H9 (cell line): ENCODE data around the gene FMNL1. TPM values are rescaled to one million over a fixed set of nuclear protein-coding genes. Genes with fewer than 3 reads are reported as not detected.

Experiments
- DNase-seq: peaks from one replicate; pipeline ENCODE4 v3.0.0-alpha.2; 2017
- H2AFZ ChIP-seq: one replicate; pipeline ENCODE4 v1.6.1; 2013; ENCODE audit warnings: mild to moderate bottlenecking, low read length, control low read depth, moderate library complexity
- H2AK5ac ChIP-seq: 2 replicates; pipeline ENCODE4 v1.6.1; 2013; ENCODE audit warnings: low read length, control low read depth, mixed read lengths; ENCODE audit not compliant: insufficient read length
- H2BK120ac ChIP-seq: one replicate; pipeline ENCODE4 v1.6.1; 2013; ENCODE audit warnings: low read depth, mild to moderate bottlenecking, low read length, control low read depth, inconsistent platforms; ENCODE audit not compliant: poor library complexity, severe bottlenecking
- H2BK12ac ChIP-seq: 2 replicates; pipeline ENCODE4 v1.6.1; 2013; ENCODE audit warnings: low read length, control low read depth, mixed read lengths, low read depth; ENCODE audit not compliant: insufficient read length
- H2BK15ac ChIP-seq: 2 replicates; pipeline ENCODE4 v1.6.1; 2013; ENCODE audit warnings: low read depth, low read length, control low read depth
- H2BK20ac ChIP-seq: one replicate; pipeline ENCODE4 v1.6.1; 2013; ENCODE audit warnings: low read depth, mild to moderate bottlenecking, low read length, control low read depth, inconsistent platforms; ENCODE audit not compliant: poor library complexity, severe bottlenecking
- H2BK5ac ChIP-seq: 2 replicates; pipeline ENCODE4 v1.6.1; 2013; ENCODE audit warnings: low read length, control low read depth, mixed read lengths; ENCODE audit not compliant: insufficient read length
- H3K14ac ChIP-seq: 2 replicates; pipeline ENCODE4 v1.6.1; 2013; ENCODE audit warnings: low read length, control low read depth; ENCODE audit not compliant: insufficient read depth
- H3K18ac ChIP-seq: 2 replicates; pipeline ENCODE4 v1.6.1; 2013; ENCODE audit warnings: low read depth, mild to moderate bottlenecking, mixed read lengths, low read length, control low read depth; ENCODE audit not compliant: insufficient read length
- H3K23ac ChIP-seq: 2 replicates; pipeline ENCODE4 v1.6.1; 2013; ENCODE audit warnings: low read length, control low read depth, mixed read lengths, low read depth; ENCODE audit not compliant: insufficient read length
- H3K23me2 ChIP-seq: 2 replicates; pipeline ENCODE4 v1.6.1; 2013; ENCODE audit warnings: low read depth, mild to moderate bottlenecking, mixed read lengths, low read length, control low read depth; ENCODE audit not compliant: insufficient read length, poor library complexity, severe bottlenecking
- H3K27ac ChIP-seq: 2 replicates; pipeline ENCODE4 v1.5.1; 2013; ENCODE audit warnings: low read length, control low read depth, mixed read lengths, low read depth; ENCODE audit not compliant: insufficient read length
- H3K27me3 ChIP-seq: 2 replicates; pipeline ENCODE4 v1.6.1; 2013; ENCODE audit warnings: low read length, control low read depth, inconsistent platforms; ENCODE audit not compliant: insufficient read depth
- H3K4ac ChIP-seq: 2 replicates; pipeline ENCODE4 v1.6.1; 2013; ENCODE audit warnings: low read depth, mild to moderate bottlenecking, control low read depth, inconsistent platforms, low read length, moderate library complexity
- H3K4me1 ChIP-seq: 2 replicates; pipeline ENCODE4 v1.6.1; 2013; ENCODE audit warnings: low read length, control low read depth, inconsistent platforms; ENCODE audit not compliant: insufficient read depth
- H3K4me2 ChIP-seq: 2 replicates; pipeline ENCODE4 v1.6.1; 2013; ENCODE audit warnings: low read length, control low read depth, mixed read lengths; ENCODE audit not compliant: insufficient read length, insufficient read depth
- H3K56ac ChIP-seq: 2 replicates; pipeline ENCODE4 v1.6.1; 2013; ENCODE audit warnings: low read depth, mild to moderate bottlenecking, mixed read lengths, low read length, control low read depth; ENCODE audit not compliant: insufficient read length
- H3K79me1 ChIP-seq: 2 replicates; pipeline ENCODE4 v1.6.1; 2013; ENCODE audit warnings: low read depth, mild to moderate bottlenecking, moderate library complexity, low read length, control low read depth, inconsistent platforms; ENCODE audit not compliant: insufficient read depth, poor library complexity, severe bottlenecking
- H3K79me2 ChIP-seq: 2 replicates; pipeline ENCODE4 v1.6.1; 2013; ENCODE audit warnings: low read length, control low read depth, inconsistent platforms; ENCODE audit not compliant: insufficient read depth
- H3K9ac ChIP-seq: 2 replicates; pipeline ENCODE4 v1.6.1; 2013; ENCODE audit warnings: low read length, control low read depth, mixed read lengths; ENCODE audit not compliant: insufficient read length; ENCODE audit errors: extremely low read depth
- H3K9me3 ChIP-seq: one replicate; pipeline ENCODE4 v1.6.1; 2013; ENCODE audit warnings: low read depth, low read length, inconsistent platforms; ENCODE audit not compliant: control insufficient read depth
- H3T11ph ChIP-seq: one replicate; pipeline ENCODE4 v1.6.1; 2013; ENCODE audit warnings: mild to moderate bottlenecking, low read length, control low read depth, inconsistent platforms
- H4K20me1 ChIP-seq: one replicate; pipeline ENCODE4 v1.6.1; 2013; ENCODE audit not compliant: control insufficient read depth, insufficient read length, insufficient read depth
- H4K5ac ChIP-seq: 2 replicates; pipeline ENCODE4 v1.6.1; 2013; ENCODE audit warnings: low read depth, mild to moderate bottlenecking, mixed read lengths, low read length, control low read depth; ENCODE audit not compliant: insufficient read length
- H4K8ac ChIP-seq: replicated peaks from 2 replicates; pipeline ENCODE4 v1.6.1; 2013; ENCODE audit warnings: low read length, control low read depth, mixed read lengths, low read depth; ENCODE audit not compliant: insufficient read length
- H4K91ac ChIP-seq: 2 replicates; pipeline ENCODE4 v1.6.1; 2013; ENCODE audit warnings: low read depth, mild to moderate bottlenecking, moderate library complexity, mixed read lengths, low read length, control low read depth; ENCODE audit not compliant: insufficient read length
- H3K27ac Mint-ChIP-seq, 3 experiments: 2 replicates in 2 of 3; 3 replicates in 1 of 3; pipeline ENCODE4 v1.8.0; 2020 to 2021; ENCODE audit warnings: mixed read lengths in 3 of 3, mild to moderate bottlenecking in 1 of 3, moderate library complexity in 1 of 3
- H3K27me3 Mint-ChIP-seq: 2 replicates; pipeline ENCODE4 v1.8.0; 2021; ENCODE audit warnings: low read depth, mild to moderate bottlenecking, moderate library complexity, mixed read lengths
- H3K36me3 Mint-ChIP-seq, 3 experiments: 2 replicates in 2 of 3; 3 replicates in 1 of 3; pipeline ENCODE4 v1.8.0; 2020 to 2021; ENCODE audit warnings: low read depth in 3 of 3, mixed read lengths in 3 of 3; ENCODE audit not compliant: insufficient read depth in 1 of 3
- H3K4me1 Mint-ChIP-seq, 2 experiments: 2 replicates each; pipeline ENCODE4 v1.8.0; 2020; ENCODE audit warnings: mixed read lengths in 2 of 2
- H3K4me3 Mint-ChIP-seq, 2 experiments: 2 replicates in 1 of 2; 3 replicates in 1 of 2; pipeline ENCODE4 v1.8.0; 2020 to 2021; ENCODE audit warnings: mild to moderate bottlenecking in 2 of 2, mixed read lengths in 2 of 2, moderate library complexity in 1 of 2
- H3K9me3 Mint-ChIP-seq, 2 experiments: 2 replicates in 1 of 2; 3 replicates in 1 of 2; pipeline ENCODE4 v1.8.0; 2020; ENCODE audit warnings: mild to moderate bottlenecking in 2 of 2, mixed read lengths in 2 of 2, moderate library complexity in 1 of 2
- CTCF ChIP-seq: fragments of 200-600 bp; sonication (generic); conservative IDR thresholded peaks from 3 replicates; pipeline ENCODE4 v1.8.0; 2021; ENCODE audit warnings: antibody characterized with exemption, mild to moderate bottlenecking
- WGBS: extraction: QIAGEN DNeasy Blood & Tissue Kit; methylation state at CpG from one replicate; pipeline ENCODE4 v1.1.7; 2013; ENCODE audit warnings: missing lambda C conversion rate, low lambda C conversion rate, mixed read lengths; ENCODE audit not compliant: insufficient read length; ENCODE audit errors: extremely low coverage; 5-methylcytosine and 5-hydroxymethylcytosine counted together
- total RNA-seq: library from RNA; stranded (reverse); gene quantifications from 2 replicates; pipeline ENCODE4 v1.2.1, GENCODE V29; 2021

The FMNL1 gene
- total RNA-seq, 1 experiment from 2014 or later: 6.9 TPM

- no CpG with 5 or more reads among the region's 38 CpGs for WGBS
Observed at GRCh38 chr17:45222014-45222288, 266 bp downstream of the FMNL1 start.

More at GRCh38 chr17:45222014-45222288, 266 bp downstream of the FMNL1 start:
- Histone ChIP-seq H4K5ac (no peak overlapping the region), H3K4me1 (no peaks in the 10 kb centered on the region), H3K4ac (no peak overlapping the region), H3K18ac (no peak overlapping the region), H2BK20ac (no peak overlapping the region), H3K56ac (no peak overlapping the region), H3K27ac (no peak overlapping the region), H3K23ac (no peak overlapping the region), H3K4me2 (peak overlapping the region; percentile 67), H2BK12ac (no peak overlapping the region), H3K79me2 (no peaks in the 10 kb centered on the region), H3K79me1 (no peaks in the 10 kb centered on the region), H3T11ph (no peak overlapping the region), H2AFZ (no peak overlapping the region), H2BK15ac (no peak overlapping the region), H4K20me1 (no peaks in the 10 kb centered on the region), H2AK5ac (no peak overlapping the region), H3K9me3 (no peaks in the 10 kb centered on the region), H2BK5ac (no peak overlapping the region), H2BK120ac (no peak overlapping the region), H3K14ac (no peak overlapping the region), H4K91ac (no peak overlapping the region), H3K27me3 (peaks cover 13% of the 10 kb centered on the region), H3K23me2 (peaks cover 10% of the 10 kb centered on the region), H3K9ac (no peak overlapping the region), H4K8ac (no peak overlapping the region)
- TF ChIP-seq CTCF: no peak
- no peak overlapping the region for H3K27ac Mint-ChIP-seq
- H3K36me3 Mint-ChIP-seq: no peaks in the 10 kb centered on the region
- DNase-seq: no peak
- H3K4me3 Mint-ChIP-seq: peak overlapping the region in 1 of 2 experiments; percentile 66; a peak in 1 of 5 replicates
- no peaks in the 10 kb centered on the region; a peak in 1 of 5 replicates for H3K9me3 Mint-ChIP-seq
- peaks cover 80% of the 10 kb centered on the region for H3K27me3 Mint-ChIP-seq
- H3K4me1 Mint-ChIP-seq: peaks cover 18 to 38% of the 10 kb centered on the region in 2 experiments
